ENCODE measurements around the gene NPIPA1. TPM values are rescaled to one million over a fixed set of nuclear protein-coding genes. Genes with fewer than 3 reads are reported as not detected.
"Not testable (repeated sequence)": the region's sequence is repeated elsewhere in the genome, so short reads cannot be mapped to it uniquely, and the experiment has no call there.

The NPIPA1 gene
- total RNA-seq, 1 donor from 2014 or later, result 114 TPM

GRCh38 chr16:14976971-14977736 lies 39.9 kb downstream of the NPIPA1 start:
- not testable (repeated sequence) for DNase-seq (ENCODE audit: low spot score)

DNA sequence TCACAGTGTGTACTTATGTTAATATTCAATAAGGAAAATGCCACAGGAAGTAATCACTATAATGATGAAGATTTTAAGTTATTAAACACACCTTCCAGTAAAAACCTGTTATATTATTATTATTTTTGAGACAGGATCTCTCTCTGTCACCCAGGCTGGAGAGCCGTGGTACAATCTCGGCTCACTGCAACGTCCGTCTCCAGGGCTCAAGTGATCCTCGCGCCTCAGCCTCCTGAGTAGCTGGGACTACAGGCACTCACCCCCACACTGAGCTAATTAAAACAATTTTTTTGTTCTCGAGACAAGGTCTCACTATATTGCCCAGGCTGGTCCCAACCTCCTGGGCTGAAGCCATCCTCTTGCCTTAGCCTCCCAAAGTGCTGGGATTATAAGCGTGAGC lies 41.0 kb downstream of the NPIPA1 start:
- DNase-seq (ENCODE audit: low spot score), result not testable (repeated sequence)

DNA sequence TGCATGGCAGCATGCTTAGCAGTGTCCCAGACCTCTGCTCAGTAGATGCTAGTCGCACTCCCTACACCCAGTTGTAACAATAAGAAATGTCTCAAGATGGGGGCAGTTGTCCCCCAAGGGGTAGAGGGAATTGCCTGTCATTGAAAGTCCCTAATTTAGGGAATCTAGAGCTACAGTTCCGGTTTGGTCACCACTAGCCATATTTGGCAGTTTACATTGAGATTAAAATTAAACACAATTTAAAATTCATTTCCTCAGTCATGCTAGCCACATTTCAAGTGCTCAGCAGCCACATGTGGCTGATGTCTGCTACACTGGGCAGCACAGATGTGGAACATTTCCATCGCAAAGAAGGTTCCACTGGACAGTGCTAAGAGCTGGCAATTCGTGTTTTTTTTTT lies 41.7 kb downstream of the NPIPA1 start:
- DNase-seq (ENCODE audit: low spot score), result not testable (repeated sequence)

DNA sequence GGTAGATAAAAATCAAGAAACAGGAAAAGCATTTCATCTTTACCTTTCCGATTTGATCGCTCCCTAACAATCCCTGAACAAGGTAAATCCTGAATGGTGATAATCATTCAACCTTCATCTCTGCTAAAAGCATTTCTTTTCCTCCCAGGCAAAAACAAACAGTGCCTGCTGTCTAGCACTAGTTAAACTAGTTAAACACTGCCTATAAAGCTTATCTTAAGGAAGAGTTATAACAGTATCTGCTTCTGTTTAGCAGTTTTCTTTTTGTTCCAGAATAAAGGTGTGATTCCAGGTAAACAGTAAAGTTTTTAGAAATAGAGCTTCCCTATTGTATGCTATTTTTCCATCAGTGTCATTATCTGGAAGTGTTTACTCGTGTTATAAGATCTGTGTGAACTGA lies 44.0 kb downstream of the NPIPA1 start:
- DNase-seq (ENCODE audit: low spot score), result not testable (repeated sequence)

DNA sequence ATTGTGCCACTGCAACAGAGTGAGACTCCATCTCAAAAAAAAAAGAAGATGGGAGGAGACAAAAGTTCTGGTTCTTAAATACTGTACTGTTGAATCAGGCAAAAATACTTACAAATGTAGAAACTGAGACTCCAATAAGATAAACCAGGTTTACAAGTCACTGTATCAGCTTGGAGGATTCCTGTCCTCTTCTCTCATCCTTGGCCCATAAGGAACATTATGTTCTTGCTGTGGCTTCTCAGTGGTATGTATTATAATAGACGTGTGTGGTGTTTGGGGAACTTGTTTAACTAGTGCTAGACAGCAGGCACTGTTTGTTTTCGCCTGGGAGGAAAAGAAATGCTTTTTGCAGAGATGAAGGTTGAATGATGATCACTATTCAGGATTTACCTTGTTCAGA lies 45.3 kb downstream of the NPIPA1 start:
- not testable (repeated sequence) for DNase-seq (ENCODE audit: low spot score)

- DNase-seq (ENCODE audit: low spot score), result not testable (repeated sequence)
Observed at GRCh38 chr16:14988092-14988491, 50.8 kb downstream of the NPIPA1 start.

DNA sequence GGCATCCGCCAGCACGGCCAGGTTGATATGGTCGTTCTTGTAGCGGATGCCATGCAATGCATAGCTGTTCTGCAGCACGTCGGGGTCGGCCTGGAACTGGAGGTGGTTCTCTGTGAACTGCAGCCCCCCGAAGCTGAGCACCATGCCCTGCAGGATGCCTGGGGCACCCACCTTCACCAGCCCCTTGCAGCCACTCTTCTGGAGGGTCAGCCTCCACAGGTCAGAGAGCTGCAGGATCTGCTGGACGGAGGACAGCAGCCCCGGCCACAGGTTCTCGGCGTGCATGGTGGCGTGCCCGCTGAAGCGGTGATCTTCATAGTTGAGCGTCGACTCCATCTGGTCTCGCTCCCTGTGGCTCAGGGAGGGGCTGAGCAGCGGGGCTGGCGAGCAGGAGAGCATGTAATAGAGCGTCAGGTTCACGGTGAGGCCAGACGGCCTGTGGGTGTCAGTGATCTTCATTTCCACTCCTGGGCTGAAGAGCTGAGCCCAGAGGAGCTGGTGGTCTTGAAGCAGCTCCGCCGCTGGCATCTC lies 51.5 kb downstream of the NPIPA1 start:
- not testable (repeated sequence) for DNase-seq (ENCODE audit: low spot score)

GRCh38 chr16:14989291-14990281 lies 52.3 kb downstream of the NPIPA1 start:
- DNase-seq (ENCODE audit: low spot score), result peak; percentile 44

DNA sequence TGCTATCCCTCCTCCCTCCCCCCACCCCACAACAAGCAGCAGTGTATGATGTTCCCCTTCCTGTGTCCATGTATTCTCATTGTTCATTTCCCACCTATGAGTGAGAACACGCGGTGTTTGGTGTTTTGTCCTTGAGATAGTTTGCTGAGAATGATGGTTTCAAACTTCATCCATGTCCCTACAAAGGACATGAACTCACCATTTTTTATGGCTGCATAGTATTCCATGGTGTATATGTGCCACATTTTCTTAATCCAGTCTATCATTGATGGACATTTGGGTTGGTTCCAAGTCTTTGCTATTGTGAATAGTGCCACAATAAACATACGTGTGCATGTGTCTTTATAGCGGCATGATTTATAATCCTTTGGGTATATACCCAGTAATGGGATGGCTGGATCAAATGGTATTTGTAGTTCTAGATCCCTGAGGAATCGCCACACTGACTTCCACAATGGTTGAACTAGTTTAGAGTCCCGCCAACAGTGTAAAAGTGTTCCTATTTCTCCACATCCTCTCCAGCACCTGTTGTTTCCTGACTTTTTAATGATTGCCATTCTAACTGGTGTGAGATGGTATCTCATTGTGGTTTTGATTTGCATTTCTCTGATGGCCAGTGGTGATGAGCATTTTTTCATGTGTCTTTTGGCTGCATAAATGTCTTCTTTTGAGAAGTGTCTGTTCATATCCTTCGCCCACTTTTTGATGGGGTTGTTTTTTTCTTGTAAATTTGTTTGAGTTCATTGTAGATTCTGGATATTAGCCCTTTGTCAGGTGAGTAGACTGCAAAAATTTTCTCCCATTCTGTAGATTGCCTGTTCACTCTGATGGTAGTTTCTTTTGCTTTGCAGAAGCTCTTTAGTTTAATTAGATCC lies 56.3 kb downstream of the NPIPA1 start:
- DNase-seq (ENCODE audit: low spot score), result not testable (repeated sequence)

GRCh38 chr16:14996702-14997101 lies 59.5 kb downstream of the NPIPA1 start:
- not testable (repeated sequence) for DNase-seq (ENCODE audit: low spot score)

DNA sequence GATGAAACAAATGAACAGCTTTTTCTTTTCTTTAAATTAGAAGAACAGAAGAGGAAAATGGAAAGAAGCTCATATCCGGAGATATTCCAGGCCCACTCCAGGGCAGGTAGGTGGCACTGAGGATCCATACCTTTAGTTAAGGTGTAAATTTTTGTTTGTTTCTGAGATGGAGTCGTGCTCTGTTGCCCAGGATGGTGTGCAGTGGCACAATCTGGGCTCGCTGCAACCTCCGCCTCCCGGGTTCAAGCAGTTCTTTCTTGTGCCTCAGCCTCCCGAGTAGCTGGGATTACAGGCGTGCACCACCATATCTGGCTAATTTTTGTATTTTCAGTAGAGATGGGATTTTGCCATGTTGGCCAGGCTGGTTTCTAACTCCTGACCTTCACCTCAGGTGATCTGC lies 61.1 kb downstream of the NPIPA1 start:
- not testable (repeated sequence) for DNase-seq (ENCODE audit: low spot score)

DNA sequence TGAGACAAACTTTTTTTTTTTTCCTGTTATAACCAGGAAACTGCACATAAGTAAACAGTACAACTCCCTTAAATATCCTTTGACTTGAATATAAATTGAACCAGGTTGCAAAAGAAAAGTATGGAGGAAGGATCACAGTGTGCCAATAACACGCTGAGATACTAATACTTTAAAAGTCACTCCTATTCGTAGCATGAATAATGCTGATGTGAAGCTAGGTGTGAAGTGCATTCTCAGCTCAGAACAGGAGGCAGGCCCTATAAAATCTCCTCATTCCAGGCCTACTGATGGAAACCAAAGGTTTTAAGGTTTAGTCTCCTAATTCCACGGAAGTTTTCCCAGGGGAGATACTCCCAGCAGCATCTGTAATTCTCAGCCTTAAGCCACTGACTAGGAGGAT lies 62.6 kb downstream of the NPIPA1 start:
- not testable (repeated sequence) for DNase-seq (ENCODE audit: low spot score)

Other genes with a start within 250 kb of the NPIPA1 start
- 7.0 TPM for gene PLA2G10, start 243.1 kb upstream of the NPIPA1 start, total RNA-seq
- gene NPIPA3, start 234.0 kb upstream of the NPIPA1 start, total RNA-seq, result 2.3 TPM
- 6.7 TPM for gene NPIPA2, start 194.9 kb upstream of the NPIPA1 start, total RNA-seq
- 83.7 TPM for gene NOMO1, start 103.7 kb upstream of the NPIPA1 start, total RNA-seq
- 189 TPM for gene PDXDC1, start 37.6 kb downstream of the NPIPA1 start, total RNA-seq
- 25.9 TPM for gene NTAN1, start 118.6 kb downstream of the NPIPA1 start, total RNA-seq
- gene RRN3, start 156.8 kb downstream of the NPIPA1 start, total RNA-seq, result 25.5 TPM

Measured in mucosa of gallbladder (tissue), 1 donor.